Measurements from ENCODE around the gene MNT.
A peak's percentile ranks its signal among the peaks of the same experiment; 100 is the strongest.

The MNT gene

DNA sequence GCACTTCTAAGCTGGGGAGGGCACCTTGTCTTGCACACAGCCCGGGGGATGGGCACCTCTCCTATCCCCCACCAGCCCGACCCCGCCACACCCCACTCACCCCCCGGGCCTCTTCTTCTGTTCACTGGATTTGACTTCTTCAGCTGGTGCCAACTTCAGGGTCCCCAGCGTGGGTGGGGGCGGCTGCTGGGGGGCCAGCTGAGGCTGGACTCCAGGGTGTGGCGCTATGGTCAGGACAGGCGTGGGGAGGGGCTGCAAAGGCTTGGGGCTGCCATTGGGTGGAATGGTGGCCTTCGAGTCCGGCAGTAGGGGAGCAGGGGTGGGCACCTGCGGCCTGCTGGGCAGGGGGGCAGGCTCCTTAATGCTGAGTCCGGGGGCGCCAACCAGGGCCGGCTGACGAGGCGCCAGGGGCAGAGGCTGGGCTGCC lies 6.1 kb downstream of the MNT start:
- no peak for DNase-seq

GRCh38 chr17:2393954-2394749 lies 6.7 kb downstream of the MNT start:
- DNase-seq, result no peak

- peak; percentile 87 for DNase-seq
Observed at GRCh38 chr17:2393174-2393953, 7.5 kb downstream of the MNT start.

GRCh38 chr17:2392252-2393173 lies 8.3 kb downstream of the MNT start:
- DNase-seq, result peak; percentile 94

GRCh38 chr17:2391597-2392251 lies 9.1 kb downstream of the MNT start:
- DNase-seq, result no peak

- DNase-seq, result no peak
Observed at GRCh38 chr17:2390199-2390836, 10.5 kb downstream of the MNT start.

DNA sequence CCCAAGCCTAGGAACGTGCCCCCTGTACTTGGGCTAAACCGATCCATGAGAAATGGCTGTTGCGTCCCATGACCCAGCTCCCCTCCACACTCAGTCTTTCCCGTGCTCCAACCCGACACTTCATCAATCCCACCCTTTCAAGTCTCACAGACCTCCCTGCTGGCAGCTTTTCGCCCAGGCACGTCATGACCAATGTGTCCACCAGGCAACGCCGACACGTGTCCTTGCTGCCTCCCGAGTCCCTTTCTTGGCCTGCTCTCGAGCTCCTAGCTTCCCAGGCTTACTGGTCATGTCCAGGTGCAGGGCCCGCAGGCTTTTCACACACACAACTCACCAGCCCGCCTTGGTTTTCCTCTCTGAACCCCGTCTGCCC lies 12.2 kb downstream of the MNT start:
- no peak for DNase-seq

DNA sequence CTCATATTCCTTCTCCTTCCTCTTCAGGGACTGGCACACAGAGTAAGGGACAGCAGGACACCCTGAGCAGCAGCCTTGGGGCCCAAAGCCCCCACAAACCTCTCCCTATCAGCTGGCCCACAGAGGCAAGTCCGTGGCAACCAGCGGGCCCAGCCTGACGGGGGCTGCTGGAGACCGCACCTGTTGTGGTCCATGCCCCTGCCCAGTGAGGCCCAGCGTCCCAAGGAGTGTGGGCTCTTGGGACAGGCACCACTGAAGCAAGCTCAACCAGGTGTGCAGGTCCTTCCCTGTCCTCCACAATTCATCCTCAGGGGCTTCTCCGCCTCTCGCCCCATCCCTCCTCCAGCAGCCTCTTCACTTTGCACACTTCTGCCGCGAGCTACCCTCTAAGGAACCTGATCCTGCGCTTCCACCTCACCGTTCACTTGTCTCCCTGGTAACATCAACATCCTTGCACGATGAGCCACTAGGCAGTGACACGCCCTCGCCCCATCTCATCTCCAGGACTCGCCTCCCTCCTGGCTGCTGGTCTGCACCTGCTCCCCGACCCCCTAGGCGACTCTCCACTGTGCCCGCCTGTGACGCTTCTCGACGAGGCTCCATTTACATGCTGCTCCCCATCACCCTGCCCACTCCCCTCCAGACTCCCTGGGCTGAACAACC lies 12.7 kb downstream of the MNT start:
- no peak for DNase-seq

DNA sequence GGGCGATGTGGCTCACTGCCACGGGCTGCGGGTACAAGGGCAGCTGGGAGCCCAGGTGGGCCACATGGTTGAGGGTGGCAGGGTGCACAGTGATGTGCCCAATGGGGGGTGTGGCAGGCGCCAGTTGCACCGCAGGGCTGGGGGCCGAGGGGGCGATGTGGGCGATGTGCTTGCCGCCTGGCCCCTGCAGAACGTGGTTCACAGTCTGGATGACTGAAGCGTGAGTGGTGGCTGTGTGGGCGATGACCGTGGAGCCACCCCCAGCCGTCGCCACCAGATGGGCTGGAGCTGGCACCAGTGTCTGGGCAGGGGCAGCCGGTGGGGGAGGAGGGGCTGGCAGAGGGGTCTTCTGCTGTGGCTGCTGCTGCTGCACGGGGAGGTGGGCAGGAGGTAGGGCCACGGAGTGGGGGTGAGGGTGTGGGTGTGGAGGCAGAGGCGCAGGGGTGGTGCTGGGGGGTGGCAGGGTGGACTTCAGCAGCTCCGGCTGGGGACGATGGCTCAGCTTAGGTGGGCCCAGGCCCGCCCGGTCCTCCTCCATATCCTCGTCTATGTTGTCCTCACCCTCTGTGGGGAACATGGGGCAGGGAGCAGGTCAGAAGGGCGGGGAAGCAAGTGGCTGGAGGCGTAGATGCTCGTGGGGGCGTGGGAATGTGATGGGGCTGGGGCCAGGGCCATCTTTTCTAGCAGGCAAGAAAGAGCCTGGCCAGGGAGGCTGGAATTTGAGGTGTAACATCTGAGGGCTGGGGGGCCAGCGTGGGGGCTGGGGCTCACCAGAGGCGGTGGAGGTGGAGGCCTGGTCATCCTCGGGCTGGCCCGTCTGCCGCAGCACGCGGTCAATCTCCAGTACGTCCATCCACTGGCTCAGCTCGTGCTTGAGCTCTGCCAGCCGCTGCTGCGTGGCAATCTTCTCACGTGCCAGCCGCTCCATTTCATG lies 13.5 kb downstream of the MNT start:
- DNase-seq, result no peak

- DNase-seq, result no peak
Observed at GRCh38 chr17:2386400-2387085, 14.3 kb downstream of the MNT start.

- no peak for DNase-seq
Observed at GRCh38 chr17:2385240-2386210, 15.3 kb downstream of the MNT start.

GRCh38 chr17:2384439-2385127 lies 16.3 kb downstream of the MNT start:
- DNase-seq, result no peak

- DNase-seq, result no peak
Observed at GRCh38 chr17:2383628-2384167, 17.2 kb downstream of the MNT start.

- DNase-seq, result no peak
Observed at GRCh38 chr17:2380950-2381649, 19.8 kb downstream of the MNT start.

DNA sequence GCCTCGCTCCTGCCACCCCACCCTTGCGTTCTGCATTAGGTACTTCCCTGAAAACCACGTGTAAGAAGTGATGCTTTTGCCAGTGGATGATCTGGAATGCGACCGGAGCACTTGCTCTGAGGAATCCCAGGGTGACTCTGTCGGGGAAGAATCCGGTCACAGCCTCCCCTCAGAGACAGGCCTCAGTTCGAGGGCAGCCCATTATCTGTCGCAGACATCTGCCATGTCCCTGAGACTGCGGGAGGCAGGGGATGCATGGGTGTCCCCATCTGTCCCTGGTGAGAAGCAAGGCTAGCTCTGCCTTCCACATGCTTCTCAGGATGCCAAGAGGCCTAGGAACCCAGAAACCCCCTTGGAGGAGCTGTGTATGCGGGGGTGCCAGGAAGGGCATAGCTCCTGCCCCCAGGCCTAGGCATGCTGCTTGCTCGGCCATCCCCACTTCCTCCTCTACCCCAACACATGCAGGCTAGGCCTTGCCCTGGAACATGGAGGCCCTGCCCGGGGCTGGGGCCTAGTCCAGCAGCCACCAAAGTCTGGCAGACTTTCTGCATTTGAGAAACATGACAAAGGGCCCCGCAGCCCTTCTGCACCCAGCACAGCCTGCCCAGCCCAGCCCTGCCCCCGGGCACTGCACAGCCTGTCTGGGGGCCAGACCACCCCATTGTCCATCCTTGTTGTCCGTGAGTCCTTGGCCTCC lies 20.5 kb downstream of the MNT start:
- DNase-seq, result no peak
